Hepatocyte (in vitro differentiated cells): Measurements from ENCODE around the gene ELF5. TPM values are rescaled to one million over a fixed set of nuclear protein-coding genes. Genes with fewer than 3 reads are reported as not detected.

Source experiments
- DNase-seq: peaks from one replicate; pipeline ENCODE4 v3.0.0-alpha.2; 2016; ENCODE audit warnings: low spot score
- H2AFZ ChIP-seq: fragments of 200-600 bp; sonication (generic); 2 replicates; pipeline ENCODE4 v1.6.0; 2016; ENCODE audit warnings: antibody characterized with exemption, mild to moderate bottlenecking
- H3K27ac ChIP-seq: fragments of 200-600 bp; sonication (generic); 2 replicates; pipeline ENCODE4 v1.5.1; 2016; ENCODE audit warnings: mild to moderate bottlenecking
- H3K27me3 ChIP-seq: fragments of 200-600 bp; sonication (generic); 2 replicates; pipeline ENCODE4 v1.6.1; 2016
- H3K36me3 ChIP-seq: fragments of 200-600 bp; sonication (generic); replicated peaks from 2 replicates; pipeline ENCODE4 v1.5.1; 2016; ENCODE audit warnings: low read depth; ENCODE audit not compliant: insufficient read depth
- H3K4me1 ChIP-seq: fragments of 200-600 bp; sonication (generic); 2 replicates; pipeline ENCODE4 v1.5.1; 2016; ENCODE audit warnings: mild to moderate bottlenecking, moderate library complexity; ENCODE audit not compliant: insufficient read depth
- H3K4me2 ChIP-seq: fragments of 200-600 bp; sonication (generic); 2 replicates; pipeline ENCODE4 v1.6.0; 2016
- H3K4me3 ChIP-seq: fragments of 200-600 bp; sonication (generic); 2 replicates; pipeline ENCODE4 v1.5.1; 2016; ENCODE audit warnings: mild to moderate bottlenecking
- H3K79me2 ChIP-seq: fragments of 200-600 bp; sonication (generic); 2 replicates; pipeline ENCODE4 v1.6.0; 2017; ENCODE audit warnings: mild to moderate bottlenecking
- H3K9me2 ChIP-seq: fragments of 200-600 bp; sonication (generic); replicated peaks from 2 replicates; pipeline ENCODE4 v1.6.0; 2017; ENCODE audit warnings: mild to moderate bottlenecking; ENCODE audit not compliant: insufficient read depth
- H3K9me3 ChIP-seq: fragments of 200-600 bp; sonication (generic); 2 replicates; pipeline ENCODE4 v1.5.1; 2016; ENCODE audit warnings: low read depth, mild to moderate bottlenecking
- H4K20me1 ChIP-seq: fragments of 200-600 bp; sonication (generic); 2 replicates; pipeline ENCODE4 v1.6.0; 2016; ENCODE audit warnings: mild to moderate bottlenecking; ENCODE audit not compliant: insufficient read depth, poor library complexity, severe bottlenecking
- CTCF ChIP-seq: fragments of 200-600 bp; sonication (generic); IDR thresholded peaks from 2 replicates; pipeline ENCODE4 v1.5.1; 2016; ENCODE audit warnings: antibody characterized with exemption, mild to moderate bottlenecking; ENCODE audit not compliant: poor library complexity
- EZH2 ChIP-seq: fragments of 200-600 bp; sonication (generic); IDR thresholded peaks from 2 replicates; pipeline ENCODE4 v1.6.1; 2016; ENCODE audit warnings: antibody characterized with exemption, mild to moderate bottlenecking, borderline replicate concordance
- EZH2phosphoT487 ChIP-seq: fragments of 200-600 bp; sonication (generic); IDR thresholded peaks from one replicate; pipeline ENCODE4 v1.6.1; 2018; ENCODE audit warnings: antibody characterized with exemption, mild to moderate bottlenecking, low read depth, moderate library complexity; ENCODE audit not compliant: unreplicated experiment, severe bottlenecking
- WGBS: methylation state at CpG from one replicate; pipeline ENCODE4 v1.1.6; 2016; ENCODE audit warnings: low lambda C conversion rate; ENCODE audit errors: missing lambda C conversion rate; 5-methylcytosine and 5-hydroxymethylcytosine counted together
- polyA plus RNA-seq: library from polyadenylated mRNA; unstranded; fragments of >200 nt; fragmentation: Nextera tagmentation; extraction: Ambion mirVana; gene quantifications from 2 replicates; pipeline ENCODE4 v1.2.1, GENCODE V29; 2016
- total RNA-seq: library from RNA; depleted of rRNA; stranded (reverse); fragments of >200 nt; gene quantifications from 2 replicates; pipeline ENCODE4 v1.2.3, GENCODE V29; 2014

ELF5 gene
- total and polyA plus RNA-seq, 2 experiments from 2014 or later, result 0.50 to 0.53 TPM

- H3K27ac ChIP-seq, result no peak overlapping the region
- H3K4me3 ChIP-seq, result no peak overlapping the region
- no peak overlapping the region for H3K4me2 ChIP-seq
- no peak for DNase-seq
- H3K27me3 ChIP-seq, result peaks cover 10% of the 10 kb centered on the region
- no peaks in the 10 kb centered on the region for H3K9me2 ChIP-seq
- H2AFZ ChIP-seq, result no peak overlapping the region
- H3K79me2 ChIP-seq, result no peaks in the 10 kb centered on the region
- H3K36me3 ChIP-seq, result no peaks in the 10 kb centered on the region
- H3K9me3 ChIP-seq, result no peaks in the 10 kb centered on the region
- TF ChIP-seq CTCF (no peak), EZH2 (no peak), EZH2phosphoT487 (no peak)
- H3K4me1 ChIP-seq, result no peaks in the 10 kb centered on the region
- H4K20me1 ChIP-seq, result no peaks in the 10 kb centered on the region
These were observed 22.5 kb upstream of the ELF5 start for GRCh38 chr11:34536056-34536455.

GRCh38 chr11:34534826-34535225 is 21.2 kb upstream of the ELF5 start:
- H3K4me2 ChIP-seq, result no peak overlapping the region
- TF ChIP-seq EZH2phosphoT487 (no peak), EZH2 (no peak), CTCF (no peak)
- H4K20me1 ChIP-seq, result no peaks in the 10 kb centered on the region
- no peak for DNase-seq
- no peak overlapping the region for H3K27ac ChIP-seq
- no peaks in the 10 kb centered on the region for H3K9me3 ChIP-seq
- no peaks in the 10 kb centered on the region for H3K36me3 ChIP-seq
- peaks cover 7% of the 10 kb centered on the region for H3K27me3 ChIP-seq
- 88% methylated on average over 3 of the region's 3 CpGs for WGBS
- H3K4me3 ChIP-seq, result no peak overlapping the region
- H3K4me1 ChIP-seq, result no peaks in the 10 kb centered on the region
- no peaks in the 10 kb centered on the region for H3K9me2 ChIP-seq
- H3K79me2 ChIP-seq, result no peaks in the 10 kb centered on the region
- H2AFZ ChIP-seq, result no peak overlapping the region

GRCh38 chr11:34531663-34532062 is 18.1 kb upstream of the ELF5 start:
- Histone ChIP-seq H3K9me3 (no peaks in the 10 kb centered on the region), H4K20me1 (no peaks in the 10 kb centered on the region), H3K27ac (no peak overlapping the region), H3K27me3 (no peaks in the 10 kb centered on the region), H3K4me1 (no peaks in the 10 kb centered on the region), H3K4me3 (no peak overlapping the region), H3K9me2 (no peaks in the 10 kb centered on the region), H3K79me2 (no peaks in the 10 kb centered on the region), H3K4me2 (no peak overlapping the region), H3K36me3 (no peaks in the 10 kb centered on the region), H2AFZ (no peak overlapping the region)
- TF ChIP-seq EZH2phosphoT487, result no peak
- no peak for TF ChIP-seq CTCF
- no peak for TF ChIP-seq EZH2
- 87% methylated on average over 1 of the region's 1 CpG for WGBS
- DNase-seq, result no peak
